GM12872 (cell line): ENCODE measurements around the gene ZNF593.

Source experiments
- TF ChIP-seq, protein P1 (sequence below): IDR thresholded peaks from 3 replicates; pipeline ENCODE4 v1.5.1; 2011; ENCODE audit warnings: low read depth, mild to moderate bottlenecking, low read length, moderate library complexity; ENCODE audit not compliant: insufficient read depth

Gene ZNF593

DNA sequence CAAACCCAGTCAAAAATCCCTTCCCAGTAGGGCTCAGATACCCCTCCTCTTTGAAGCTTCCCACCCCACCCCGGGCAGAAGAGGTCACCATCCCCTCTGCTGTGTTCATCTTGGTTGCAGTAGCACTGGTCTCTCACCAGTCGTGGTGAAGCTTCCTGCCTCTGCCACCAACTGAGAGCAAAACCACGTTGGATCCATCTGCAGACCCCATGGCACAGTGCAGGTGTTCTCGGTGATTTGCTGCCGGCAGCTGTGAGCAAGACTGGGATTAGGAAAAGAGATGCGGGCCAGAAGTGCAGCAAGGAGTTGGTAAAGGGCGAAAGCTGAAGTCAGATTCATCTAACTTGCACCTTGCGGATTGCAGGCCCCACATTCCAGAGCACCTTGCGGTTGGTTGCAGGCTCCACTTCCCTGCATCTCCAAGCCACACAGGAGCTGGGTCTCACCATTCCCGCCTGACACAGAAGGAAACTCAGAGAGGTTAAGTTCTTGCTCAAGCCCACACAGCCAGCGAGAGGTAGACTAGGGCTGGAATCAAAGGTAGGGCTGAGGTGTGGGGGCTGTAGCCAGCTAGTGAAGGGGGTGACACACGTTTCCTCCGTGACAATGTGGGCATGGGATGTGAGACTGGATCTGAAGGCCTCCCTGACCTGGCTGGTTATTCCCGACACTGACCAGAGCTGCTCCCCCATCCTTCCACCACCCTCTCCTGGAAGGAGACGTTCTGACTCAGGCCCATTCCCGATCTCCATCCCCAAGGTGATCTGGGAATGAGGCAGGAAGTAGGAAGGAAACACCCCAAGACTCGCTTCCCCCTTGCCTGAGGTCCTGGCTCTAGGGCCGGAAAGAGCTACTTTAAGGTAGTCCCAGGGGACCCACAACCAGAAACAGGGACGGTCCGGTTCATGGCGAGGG is 14.1 kb upstream of the ZNF593 start:
- TF ChIP-seq, protein P1, sequence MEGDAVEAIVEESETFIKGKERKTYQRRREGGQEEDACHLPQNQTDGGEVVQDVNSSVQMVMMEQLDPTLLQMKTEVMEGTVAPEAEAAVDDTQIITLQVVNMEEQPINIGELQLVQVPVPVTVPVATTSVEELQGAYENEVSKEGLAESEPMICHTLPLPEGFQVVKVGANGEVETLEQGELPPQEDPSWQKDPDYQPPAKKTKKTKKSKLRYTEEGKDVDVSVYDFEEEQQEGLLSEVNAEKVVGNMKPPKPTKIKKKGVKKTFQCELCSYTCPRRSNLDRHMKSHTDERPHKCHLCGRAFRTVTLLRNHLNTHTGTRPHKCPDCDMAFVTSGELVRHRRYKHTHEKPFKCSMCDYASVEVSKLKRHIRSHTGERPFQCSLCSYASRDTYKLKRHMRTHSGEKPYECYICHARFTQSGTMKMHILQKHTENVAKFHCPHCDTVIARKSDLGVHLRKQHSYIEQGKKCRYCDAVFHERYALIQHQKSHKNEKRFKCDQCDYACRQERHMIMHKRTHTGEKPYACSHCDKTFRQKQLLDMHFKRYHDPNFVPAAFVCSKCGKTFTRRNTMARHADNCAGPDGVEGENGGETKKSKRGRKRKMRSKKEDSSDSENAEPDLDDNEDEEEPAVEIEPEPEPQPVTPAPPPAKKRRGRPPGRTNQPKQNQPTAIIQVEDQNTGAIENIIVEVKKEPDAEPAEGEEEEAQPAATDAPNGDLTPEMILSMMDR = no peak

GRCh38 chr1:26156285-26157038 is 13.2 kb upstream of the ZNF593 start:
- TF ChIP-seq, protein P1 = no peak

- TF ChIP-seq, protein P1 = no peak
Observed at GRCh38 chr1:26158271-26158907, 11.3 kb upstream of the ZNF593 start.

DNA sequence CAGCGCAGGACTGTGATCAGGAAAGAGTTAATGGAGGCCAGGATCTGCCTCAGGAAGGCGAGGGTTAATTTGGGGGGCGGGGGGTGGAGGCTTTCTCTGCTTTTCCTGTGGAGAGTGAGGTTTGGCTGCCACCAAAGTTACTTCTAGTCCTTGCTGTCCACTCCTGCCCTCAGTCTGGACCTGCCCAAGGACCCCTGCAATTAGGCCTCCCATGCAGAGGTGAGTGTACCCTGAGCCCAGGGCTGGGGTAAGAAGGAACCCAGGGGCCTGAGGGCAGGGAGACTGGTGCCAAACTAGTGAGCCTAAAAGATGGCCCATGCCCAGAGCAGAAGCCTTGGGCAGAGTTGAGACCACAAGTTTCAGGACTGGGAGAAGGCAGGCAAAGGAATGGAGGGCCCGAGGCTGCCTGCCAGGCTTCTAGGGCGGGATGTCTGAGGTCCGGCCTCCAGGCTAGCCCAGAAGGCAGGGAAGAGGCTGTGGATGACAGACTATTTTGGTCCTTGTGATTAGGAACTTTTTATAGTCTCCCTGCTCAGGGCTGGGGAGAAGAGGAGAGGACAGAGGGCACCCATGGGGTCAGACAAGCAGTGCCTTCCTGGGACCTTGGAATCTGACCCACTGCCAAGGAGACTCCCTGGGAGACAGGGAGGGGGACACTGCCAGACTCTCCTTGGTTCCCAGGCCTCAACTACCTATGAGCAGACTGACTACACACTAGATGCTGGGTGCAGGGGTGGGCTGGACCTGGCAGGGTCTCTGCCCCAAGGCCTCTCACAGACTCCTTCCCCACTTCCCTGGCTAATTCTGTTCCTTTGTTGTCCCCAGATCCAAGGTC is 10.6 kb upstream of the ZNF593 start, which contains the start of gene FAM110D:
TSS of gene FAM110D (plus strand) at position 172 of the 835 bp plus-strand sequence. CDS start 2,213 bp downstream, outside the sequence.
- TF ChIP-seq, protein P1 = no peak

- TF ChIP-seq, protein P1 = no peak
Observed at GRCh38 chr1:26159743-26160039, 10.0 kb upstream of the ZNF593 start.

DNA sequence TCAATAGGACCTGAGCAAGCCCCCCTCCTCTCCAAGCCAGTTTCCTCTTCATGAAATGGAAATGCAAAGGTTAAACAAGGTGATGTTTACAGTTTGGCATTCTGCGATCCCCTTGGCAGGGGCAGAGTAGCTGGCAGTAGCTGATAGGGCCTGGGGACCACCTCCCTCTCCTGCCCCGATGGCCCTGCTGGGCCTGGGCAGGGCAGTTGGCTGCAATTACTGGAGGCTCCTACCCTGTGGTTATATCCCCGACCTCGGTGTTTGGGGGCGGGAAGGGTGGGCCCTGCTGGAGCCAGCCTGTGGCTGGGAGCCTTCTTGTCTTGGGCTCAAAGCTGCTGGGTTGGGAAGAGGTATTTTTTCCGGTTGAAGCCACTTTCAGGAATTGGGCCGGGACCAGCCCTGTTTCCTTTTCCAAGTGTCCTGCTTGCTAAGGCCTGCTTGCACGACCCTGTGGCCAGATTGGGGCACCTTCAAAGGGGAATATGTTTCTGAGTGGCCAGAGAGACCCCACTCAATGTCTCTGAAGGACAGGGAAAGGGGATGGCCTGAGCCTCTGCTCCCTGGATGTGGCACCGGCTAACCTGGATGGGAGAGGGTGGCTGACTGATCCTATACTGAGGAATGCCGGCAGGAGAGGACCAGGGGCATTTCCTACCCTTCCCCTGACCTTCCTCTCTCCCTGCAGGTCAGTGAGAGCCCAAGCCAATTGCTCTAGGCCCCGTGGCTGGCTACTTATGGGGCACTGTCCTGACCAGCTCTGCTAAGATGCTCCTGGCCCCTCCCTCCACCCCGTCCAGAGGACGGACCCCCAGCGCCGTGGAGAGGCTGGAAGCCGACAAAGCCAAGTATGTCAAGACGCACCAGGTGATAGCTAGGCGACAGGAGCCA is 8.9 kb upstream of the ZNF593 start:
- TF ChIP-seq, protein P1 = no peak
